HG02798 (cell line): Measurements from ENCODE around the gene HNRNPF.
"Not testable (repeated sequence)": the region's sequence is repeated elsewhere in the genome, so short reads cannot be mapped to it uniquely, and the experiment has no call there.

Experiments used
- ATAC-seq: cut with Tn5 transposase; IDR thresholded peaks from one replicate; pipeline ENCODE4 v1.9.1; 2021; ENCODE audit warnings: mild to moderate bottlenecking; ENCODE audit not compliant: unreplicated experiment, poor library complexity

HNRNPF gene

GRCh38 chr10:43421944-43422343 lies 13.0 kb upstream of the HNRNPF start:
- not testable (repeated sequence) for ATAC-seq

GRCh38 chr10:43421519-43421918 lies 12.5 kb upstream of the HNRNPF start:
- ATAC-seq: no peak

DNA sequence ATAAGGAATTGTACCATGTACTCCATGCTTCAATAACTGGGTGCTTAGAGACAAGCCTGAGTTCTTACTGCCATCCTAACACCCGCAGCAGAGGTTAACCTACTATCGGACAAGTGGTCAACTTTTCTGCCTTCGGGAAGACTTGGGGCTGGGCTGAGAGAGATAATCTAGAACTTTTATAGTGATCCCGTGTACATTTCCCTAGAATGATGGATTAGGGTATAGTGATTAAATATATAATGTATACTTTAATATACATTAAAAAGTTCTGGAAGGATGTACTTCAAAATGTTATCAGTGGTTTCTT lies 12.2 kb upstream of the HNRNPF start:
- ATAC-seq: no peak

DNA sequence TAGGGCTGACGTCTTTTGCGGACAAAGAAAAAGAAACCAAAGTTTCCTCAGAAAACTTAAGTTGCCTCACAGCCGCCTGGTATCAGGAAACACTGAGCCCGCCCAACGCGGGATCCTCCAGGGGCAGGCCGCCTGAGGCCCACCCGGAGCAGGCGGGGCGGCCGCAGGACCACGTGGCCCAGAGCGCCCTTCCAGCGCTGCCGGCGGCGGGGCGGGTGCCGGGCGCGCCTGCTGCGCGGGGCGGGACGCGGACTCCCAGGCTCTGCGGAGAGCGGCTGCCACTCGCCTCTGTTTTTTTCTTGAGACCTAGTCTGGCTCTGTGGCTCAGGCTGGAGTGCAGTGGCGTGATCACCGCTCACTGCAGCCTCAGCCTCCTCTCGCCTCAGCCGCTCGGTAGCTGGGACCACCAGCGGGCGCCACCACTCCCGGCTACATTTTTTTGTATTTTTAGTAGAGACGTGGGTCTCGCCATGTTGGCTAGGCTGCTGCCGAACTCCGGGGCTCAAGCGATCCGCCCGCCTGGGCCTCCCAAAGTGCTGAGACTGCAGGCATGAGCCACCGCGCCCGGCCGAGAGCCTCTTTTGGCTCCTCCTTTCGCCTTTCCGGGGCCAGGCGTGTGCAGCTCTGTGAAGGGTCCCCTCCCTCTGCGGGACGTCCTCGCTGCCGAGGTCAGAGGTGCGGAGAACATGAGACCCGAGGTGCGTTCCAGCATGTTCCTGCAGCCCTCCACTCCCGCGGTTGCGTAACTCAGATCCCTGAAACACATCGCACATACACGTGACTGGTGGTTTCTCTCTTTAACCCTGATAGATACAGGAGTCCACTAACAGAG lies 11.6 kb upstream of the HNRNPF start:
- ATAC-seq: peak; percentile 95

GRCh38 chr10:43419997-43420368 lies 11.0 kb upstream of the HNRNPF start:
- no peak for ATAC-seq

DNA sequence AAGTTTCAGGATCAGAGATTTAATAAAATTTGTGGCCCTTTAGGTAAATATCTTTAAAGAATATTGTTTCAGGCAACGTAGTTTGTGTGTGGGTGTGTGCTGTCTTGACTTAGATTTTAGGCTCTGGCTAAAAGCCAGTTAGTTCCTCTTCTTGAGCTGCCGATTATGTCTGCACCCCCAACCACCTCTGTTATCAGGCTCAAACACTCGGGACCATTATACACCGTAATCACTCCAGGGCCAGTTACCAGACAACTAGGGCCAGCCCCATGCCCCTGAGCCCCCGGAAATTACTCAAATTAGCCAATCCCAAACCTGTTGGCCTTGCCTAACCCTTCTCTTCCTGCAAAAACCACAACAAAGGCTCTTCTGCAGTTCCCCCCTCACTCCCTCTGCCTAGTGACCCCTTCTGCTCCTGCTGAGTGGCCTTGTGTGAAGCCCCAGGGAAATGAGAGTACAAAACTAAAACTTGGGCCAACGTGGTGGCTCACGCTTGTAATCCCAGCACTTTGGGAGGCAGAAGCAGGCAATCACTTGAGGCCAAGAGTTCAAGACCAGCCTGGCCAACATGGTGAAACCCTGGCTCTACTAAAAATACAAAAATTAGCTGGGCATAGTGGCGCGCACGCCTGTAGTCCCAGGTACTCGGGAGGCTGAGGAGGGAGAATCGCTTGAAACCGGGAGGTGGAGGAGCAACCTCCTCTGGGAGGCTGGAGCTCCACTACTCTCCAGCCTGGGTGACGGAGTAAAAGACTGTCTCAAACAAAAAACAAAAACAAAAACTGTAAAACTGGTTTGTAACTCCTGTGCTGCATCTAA lies 9.2 kb upstream of the HNRNPF start:
- ATAC-seq: no peak

DNA sequence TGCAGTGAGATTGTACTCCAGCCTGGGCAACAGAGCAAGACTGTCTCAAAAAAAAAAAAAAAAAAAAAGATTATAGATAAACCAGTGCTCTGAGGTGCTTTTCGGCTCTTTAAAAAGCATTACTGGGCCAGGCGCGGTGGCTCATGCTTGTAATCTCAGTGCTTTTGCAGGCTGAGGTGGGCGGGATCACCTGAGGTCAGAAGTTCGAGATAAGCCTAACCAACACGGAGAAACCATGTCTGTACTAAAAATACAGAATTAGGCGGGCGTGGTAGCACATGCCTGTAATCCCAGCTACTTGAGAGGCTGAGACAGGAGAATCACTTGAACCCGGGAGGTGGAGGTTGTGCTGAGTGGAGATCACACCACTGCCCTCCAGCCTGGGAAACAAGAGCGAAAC lies 6.6 kb upstream of the HNRNPF start:
- no peak for ATAC-seq

- no peak for ATAC-seq
Observed at GRCh38 chr10:43411536-43411935, 2.5 kb upstream of the HNRNPF start.

DNA sequence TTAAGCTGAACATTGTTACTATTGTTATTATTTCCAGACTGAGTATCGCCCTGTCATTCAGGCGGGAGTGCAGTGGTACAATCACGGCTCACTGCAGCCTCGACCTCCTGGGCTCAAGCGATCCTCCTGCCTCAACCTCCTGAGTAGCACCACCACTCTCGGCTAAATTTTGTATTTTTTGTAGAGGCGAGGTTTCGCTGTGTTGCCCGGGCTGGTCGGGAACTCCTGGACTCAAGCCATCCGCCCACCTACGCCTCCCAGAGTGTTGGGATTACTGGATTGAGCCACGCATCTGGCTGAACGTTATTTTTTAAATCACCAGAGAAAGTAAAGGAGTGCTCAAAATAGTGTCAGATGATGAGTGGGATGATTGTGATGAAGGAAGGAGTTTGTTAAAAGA lies 1.4 kb upstream of the HNRNPF start:
- no peak for ATAC-seq

DNA sequence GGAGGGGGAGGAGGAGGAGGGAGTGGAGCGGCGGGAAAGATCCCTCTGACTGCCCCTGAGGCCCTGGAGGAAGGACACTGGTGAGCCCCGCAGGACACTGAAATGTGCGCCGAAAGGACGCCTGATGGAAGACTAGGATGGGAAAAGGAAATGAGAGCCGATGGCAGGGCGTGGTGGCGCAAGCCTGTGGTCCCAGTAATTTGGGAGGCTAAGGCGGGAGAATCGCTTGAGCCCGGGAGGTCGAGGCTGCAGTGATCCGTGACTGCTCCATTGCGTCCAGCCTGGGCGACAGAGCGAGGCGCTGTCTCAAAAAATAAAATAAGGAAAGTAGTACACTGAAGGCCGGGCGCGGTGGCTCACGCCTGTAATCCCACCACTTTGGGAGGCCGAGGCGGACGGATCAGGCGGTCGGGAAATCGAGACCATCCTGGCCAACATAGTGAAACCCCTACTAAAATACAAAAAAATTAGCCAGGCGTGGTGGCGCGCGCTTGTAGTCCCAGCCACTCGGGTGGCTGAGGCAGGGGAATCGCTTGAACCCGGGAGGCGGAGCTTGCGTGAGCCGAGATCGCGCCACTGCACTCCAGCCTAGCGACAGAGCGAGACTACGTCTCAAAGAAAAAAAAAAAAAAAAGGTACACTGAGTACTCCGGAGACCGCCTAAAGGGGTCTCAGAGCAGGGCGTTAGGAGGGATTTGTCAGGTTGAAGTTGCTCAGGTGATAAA lies 561 bp upstream of the HNRNPF start:
- ATAC-seq: peak; percentile 0

- no peak for ATAC-seq
Observed at GRCh38 chr10:43408331-43408709, 666 bp downstream of the HNRNPF start.

DNA sequence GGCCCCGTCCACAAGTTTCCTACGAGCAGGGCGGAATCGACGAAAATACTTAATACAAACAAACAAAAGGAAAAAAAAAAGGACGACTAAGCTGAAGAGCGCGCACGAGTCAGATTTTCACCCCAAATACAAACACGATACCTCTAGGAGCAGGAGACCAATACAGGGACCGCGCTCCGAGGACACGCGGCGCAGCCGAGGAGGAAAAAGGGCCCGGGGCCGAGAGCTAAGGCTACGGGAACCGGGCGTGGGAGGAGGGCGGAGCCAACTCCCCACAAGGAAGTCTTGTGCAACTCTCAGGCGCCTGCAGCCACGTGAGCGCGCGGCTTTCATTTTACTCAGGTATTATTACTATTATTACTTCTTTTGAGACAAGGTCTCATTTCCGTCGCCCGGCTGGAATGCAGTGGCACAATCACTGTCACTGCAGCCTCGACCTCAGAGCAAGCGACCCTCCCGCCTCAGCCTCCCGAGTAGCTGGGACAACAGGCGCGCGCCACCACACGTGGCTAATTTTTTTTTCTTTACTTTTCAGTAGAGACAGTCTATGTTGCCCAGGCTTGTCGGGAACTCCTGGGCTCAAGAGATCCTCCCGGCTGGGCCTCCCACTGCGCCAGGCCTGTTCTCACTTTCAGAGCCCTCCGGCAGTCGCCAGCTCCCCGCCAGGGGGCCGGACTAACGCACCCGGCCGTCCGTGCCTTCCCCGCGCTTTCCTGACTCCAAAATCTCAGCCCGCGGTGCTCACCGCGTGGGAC lies 1.2 kb downstream of the HNRNPF start:
- peak; percentile 51 for ATAC-seq

- ATAC-seq: peak; percentile 25
Observed at GRCh38 chr10:43407148-43407575, 1.8 kb downstream of the HNRNPF start.

GRCh38 chr10:43404704-43405084 lies 4.3 kb downstream of the HNRNPF start:
- no peak for ATAC-seq

DNA sequence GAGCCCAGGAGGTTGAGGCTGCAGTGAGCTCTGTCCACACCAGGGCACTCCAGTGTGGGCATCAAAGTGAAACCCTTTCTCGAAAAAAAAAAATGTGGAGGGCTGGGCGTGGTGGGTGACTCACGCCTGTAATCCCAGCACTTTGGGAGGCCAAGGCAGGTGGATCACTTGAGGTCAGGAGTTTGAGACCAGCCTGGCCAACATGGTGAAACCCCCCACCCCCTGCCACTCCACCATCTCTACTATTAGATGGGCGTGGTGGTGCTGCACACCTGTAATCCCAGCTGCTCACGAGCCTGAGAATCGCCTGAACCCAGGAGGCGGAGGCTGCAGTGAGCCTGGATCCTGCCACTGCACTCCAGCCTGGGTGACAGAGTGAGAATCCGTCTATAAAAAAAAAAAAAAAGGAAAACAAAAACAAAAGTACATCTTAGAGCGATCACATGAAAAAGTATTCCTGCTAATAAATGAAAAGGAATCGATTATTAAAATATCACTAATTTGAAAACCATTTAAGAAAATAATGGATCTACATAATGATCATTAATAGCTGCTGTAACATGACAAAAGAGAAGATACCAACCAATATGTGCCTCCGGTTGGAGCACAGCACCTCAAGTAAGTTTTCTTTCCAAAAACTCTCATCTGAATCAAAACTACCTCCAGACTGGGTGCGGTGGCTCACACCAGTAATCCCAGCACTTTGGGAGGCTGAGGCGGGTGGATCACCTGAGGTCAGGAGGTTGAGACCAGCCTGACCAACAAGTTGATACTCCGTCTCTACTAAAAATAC lies 4.9 kb downstream of the HNRNPF start:
- no peak for ATAC-seq

- ATAC-seq: no peak
Observed at GRCh38 chr10:43402880-43403452, 6.0 kb downstream of the HNRNPF start.

DNA sequence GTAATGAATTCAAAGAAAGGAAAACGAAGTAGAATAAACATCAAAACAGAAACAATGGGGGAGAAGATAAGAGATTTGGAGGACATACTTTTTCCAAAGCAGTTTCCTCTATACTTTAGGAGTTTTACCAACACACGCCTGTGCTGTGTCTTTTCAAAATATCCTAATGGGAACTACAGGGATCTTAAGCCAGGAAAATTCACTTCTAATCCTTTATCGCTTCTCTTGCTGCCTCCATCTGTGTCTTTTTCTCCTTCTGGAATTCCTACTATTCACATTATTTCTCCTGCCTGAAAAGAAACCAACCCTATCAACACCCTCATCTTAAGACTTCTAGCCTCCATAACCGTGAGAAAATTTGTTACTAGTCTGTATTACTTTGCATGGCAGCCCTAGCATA lies 6.8 kb downstream of the HNRNPF start:
- no peak for ATAC-seq

- ATAC-seq: no peak
Observed at GRCh38 chr10:43401627-43402026, 7.4 kb downstream of the HNRNPF start.
